Mesenteric fat pad (tissue), 1 donor: ENCODE data around the gene MB. TPM values are rescaled to one million over a fixed set of nuclear protein-coding genes. Genes with fewer than 3 reads are reported as not detected.

ENCODE experiments used
- total RNA-seq: library from RNA; stranded (reverse); fragmentation: NEBNext Ultra II Directional; extraction: Animal tissue kit (Norgen Biotek cat#: 25700); gene quantifications from one replicate; pipeline ENCODE4 v1.2.1, GENCODE V29; 2021
- donor health status: DM: yes; HTN: yes; CAD: no.

Gene MB
- total RNA-seq, 1 donor from 2014 or later = 0.55 TPM

Other genes with a start within 250 kb of the MB start
- gene HMOX1, start 236.2 kb downstream of the MB start, total RNA-seq = 87.0 TPM
- 12.4 TPM for gene MCM5, start 217.2 kb downstream of the MB start, total RNA-seq
- 1.6 TPM for gene RASD2, start 76.5 kb downstream of the MB start, total RNA-seq
- gene APOL6, start 31.1 kb upstream of the MB start, total RNA-seq = 99.8 TPM
- gene APOL5, start 100.5 kb upstream of the MB start, total RNA-seq = not detected